Measurements from ENCODE around the gene FBXO28.
"Not testable (repeated sequence)": the region's sequence is repeated elsewhere in the genome, so short reads cannot be mapped to it uniquely, and the experiment has no call there.

FBXO28 gene

GRCh38 chr1:224192082-224192788 lies 78.3 kb downstream of the FBXO28 start:
- no peak for DNase-seq

- no peak for DNase-seq
Measured at GRCh38 chr1:224193319-224193966, 79.5 kb downstream of the FBXO28 start.

GRCh38 chr1:224196813-224197600 lies 83.1 kb downstream of the FBXO28 start:
- no peak for DNase-seq

- no peak for DNase-seq
Measured at GRCh38 chr1:224198572-224198971, 84.7 kb downstream of the FBXO28 start.

- no peak for DNase-seq
Measured at GRCh38 chr1:224199679-224200078, 85.8 kb downstream of the FBXO28 start.

GRCh38 chr1:224201383-224201782 lies 87.5 kb downstream of the FBXO28 start:
- DNase-seq: no peak

- no peak for DNase-seq
Measured at GRCh38 chr1:224201853-224202252, 87.9 kb downstream of the FBXO28 start.

GRCh38 chr1:224203243-224204016 lies 89.5 kb downstream of the FBXO28 start:
- DNase-seq: peak; percentile 32 to 52

GRCh38 chr1:224205438-224205840 lies 91.5 kb downstream of the FBXO28 start:
- DNase-seq: no peak

GRCh38 chr1:224205931-224206538 lies 92.1 kb downstream of the FBXO28 start:
- not testable (repeated sequence) for DNase-seq

GRCh38 chr1:224211206-224211962 lies 97.5 kb downstream of the FBXO28 start:
- no peak for DNase-seq
